ENCODE measurements around the gene IQGAP1. TPM values are rescaled to one million over a fixed set of nuclear protein-coding genes. Genes with fewer than 3 reads are reported as not detected.

The IQGAP1 gene
- total and polyA plus RNA-seq, 7 donors = 31.1 to 72.2 (median 44.1) TPM

- no peak for TF ChIP-seq CTCF (IDR thresholded peaks at IDR 0.05)
- no peaks in the 10 kb centered on the region for H3K9me3 ChIP-seq
- ATAC-seq (no peak), DNase-seq (no peak)
- no peak overlapping the region for H3K4me3 ChIP-seq
- no peak overlapping the region for H3K27ac ChIP-seq
- H3K27me3 ChIP-seq (ENCODE audit: insufficient read depth in 3 of 3, low read length in 2 of 3) = no peaks in the 10 kb centered on the region
- H3K36me3 ChIP-seq (ENCODE audit: insufficient read depth in 1 of 2, low read depth in 1 of 2) = peaks cover 4 to 53% of the 10 kb centered on the region in 2 donors
- WGBS, 3 donors = 95 to 100% (median 96%) methylated on average over 2 of the region's 2 CpGs
- no peaks in the 10 kb centered on the region for H3K4me1 ChIP-seq
- intact Hi-C loops (cut with DNase I) = no loop called here
These were observed 33.1 kb upstream of the IQGAP1 start for GRCh38 chr15:90354986-90355385.

- ATAC-seq = no peak
- no peak overlapping the region for H3K4me3 ChIP-seq
- DNase-seq = no peak
- TF ChIP-seq CTCF (IDR thresholded peaks at IDR 0.05) = no peak
- H3K27me3 ChIP-seq (ENCODE audit: insufficient read depth in 3 of 3, low read length in 2 of 3) = no peaks in the 10 kb centered on the region
- WGBS, 3 donors = 89% methylated on average over 8 of the region's 8 CpGs
- H3K4me1 ChIP-seq = peaks cover 13% of the 10 kb centered on the region
- intact Hi-C loops (cut with DNase I) = no loop called here
- H3K27ac ChIP-seq = no peak overlapping the region
- peaks cover 4 to 68% of the 10 kb centered on the region in 2 donors for H3K36me3 ChIP-seq (ENCODE audit: insufficient read depth in 1 of 2, low read depth in 1 of 2)
- no peaks in the 10 kb centered on the region for H3K9me3 ChIP-seq
These were observed 29.7 kb upstream of the IQGAP1 start for GRCh38 chr15:90358124-90359033.

DNA sequence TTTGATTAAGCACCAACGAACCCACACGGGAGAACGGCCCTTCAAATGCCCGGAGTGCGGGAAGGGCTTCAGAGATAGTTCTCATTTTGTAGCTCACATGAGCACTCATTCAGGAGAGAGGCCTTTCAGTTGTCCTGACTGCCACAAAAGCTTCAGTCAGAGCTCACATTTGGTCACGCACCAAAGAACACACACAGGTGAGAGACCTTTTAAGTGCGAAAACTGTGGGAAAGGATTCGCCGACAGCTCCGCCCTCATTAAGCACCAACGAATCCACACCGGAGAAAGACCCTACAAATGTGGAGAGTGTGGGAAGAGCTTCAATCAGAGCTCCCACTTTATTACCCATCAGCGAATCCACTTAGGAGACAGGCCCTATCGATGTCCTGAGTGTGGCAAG is 27.3 kb upstream of the IQGAP1 start:
- intact Hi-C loops (cut with DNase I) = loop anchor here (5.0 kb wide), 2 partner anchors 97 to 122 kb away; no protein-coding TSS in a partner anchor
- Histone ChIP-seq H3K4me3 (no peak overlapping the region), H3K9me3 (no peaks in the 10 kb centered on the region), H3K27me3 (ENCODE audit: insufficient read depth in 3 of 3, low read length in 2 of 3) (no peaks in the 10 kb centered on the region), H3K4me1 (peaks cover 13% of the 10 kb centered on the region), H3K27ac (no peak overlapping the region), H3K36me3 (ENCODE audit: insufficient read depth in 1 of 2, low read depth in 1 of 2) (peaks cover 0 to 55% of the 10 kb centered on the region in 2 donors)
- no peak for TF ChIP-seq CTCF (IDR thresholded peaks at IDR 0.05)
- WGBS, 3 donors = 80 to 84% (median 82%) methylated on average over 14 of the region's 14 CpGs
- no peak for ATAC-seq
- no peak for DNase-seq

- ATAC-seq (peak; percentile 63 to 71 (median 66)), DNase-seq (no peak)
- Histone ChIP-seq H3K36me3 (ENCODE audit: insufficient read depth in 1 of 2, low read depth in 1 of 2) (peaks cover 0 to 34% of the 10 kb centered on the region in 2 donors), H3K4me1 (peaks cover 21% of the 10 kb centered on the region), H3K27ac (peak overlapping the region; percentile 85), H3K4me3 (no peak overlapping the region), H3K9me3 (no peaks in the 10 kb centered on the region), H3K27me3 (ENCODE audit: insufficient read depth in 3 of 3, low read length in 2 of 3) (no peaks in the 10 kb centered on the region)
- WGBS, 3 donors = 32 to 62% (median 39%) methylated on average over 2 of the region's 2 CpGs
- intact Hi-C loops (cut with DNase I) = loop anchor here (2.0 to 5.0 kb wide), 3 partner anchors 94 to 120 kb away; no protein-coding TSS in a partner anchor
- TF ChIP-seq CTCF (IDR thresholded peaks at IDR 0.05) = no peak
These were observed 25.2 kb upstream of the IQGAP1 start for GRCh38 chr15:90362936-90363212.

Measured in psoas muscle (tissue), 8 donors.